ENCODE results near the gene ZNRF1.
A peak's percentile ranks its signal among the peaks of the same experiment; 100 is the strongest.

The ZNRF1 gene

DNA sequence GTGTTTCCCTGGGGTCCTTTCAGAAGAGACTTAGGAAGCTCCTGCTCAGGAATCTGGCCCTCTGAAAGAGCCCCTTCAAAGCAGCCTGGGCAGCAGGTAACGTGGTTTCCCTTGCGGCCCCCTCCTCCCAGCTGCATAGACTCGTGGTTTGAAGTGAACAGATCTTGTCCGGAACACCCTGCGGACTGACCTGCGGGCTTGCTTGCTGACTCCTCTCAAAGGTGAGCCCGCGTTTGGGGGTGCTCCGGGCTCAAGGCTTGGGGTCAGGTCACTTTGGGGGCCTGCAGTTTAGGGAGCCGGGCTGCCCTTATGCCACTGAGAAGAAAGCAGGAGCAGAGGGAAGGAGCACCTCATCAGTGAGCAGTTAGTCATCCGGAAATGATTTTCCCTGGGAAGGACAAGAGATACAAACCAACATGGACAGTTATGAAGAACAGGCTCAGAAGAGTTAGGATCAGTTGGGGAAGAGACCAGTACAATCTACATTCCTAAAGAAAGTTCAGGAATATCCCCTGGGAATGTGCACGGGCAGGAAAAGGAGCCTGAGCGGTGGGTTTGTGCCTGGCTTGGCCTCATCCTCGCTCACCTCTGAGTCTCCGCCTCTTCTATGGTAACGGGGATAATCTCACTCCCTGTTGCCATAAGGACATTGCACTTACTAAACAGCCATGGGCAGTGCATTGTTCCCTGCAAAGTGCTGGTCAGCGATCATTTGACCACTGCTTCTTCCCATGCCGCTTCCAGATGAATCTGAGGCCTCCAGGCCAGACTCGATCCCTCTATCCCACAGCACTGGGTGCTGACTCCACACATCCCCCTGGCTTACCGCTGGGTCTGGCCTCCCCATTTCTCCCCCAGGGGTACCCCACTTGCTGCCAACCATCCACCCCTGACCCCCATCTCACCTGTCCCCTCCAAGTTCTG is 107.8 kb downstream of the ZNRF1 start:
- H2AFZ ChIP-seq: no peak overlapping the region
- H3K4me1 ChIP-seq: peaks cover 51% of the 10 kb centered on the region
- peak overlapping the region; percentile 98 for H3K27ac ChIP-seq
- H3K4me3 ChIP-seq (ENCODE audit: low read depth, low read length): no peak overlapping the region
- no peaks in the 10 kb centered on the region for H3K9me3 ChIP-seq (ENCODE audit: control insufficient read depth, low read length)
- H3K9ac ChIP-seq: no peak overlapping the region
- peaks cover 18% of the 10 kb centered on the region for H3K79me2 ChIP-seq
- H3K36me3 ChIP-seq (ENCODE audit: control insufficient read depth, insufficient read depth, low read length): no peaks in the 10 kb centered on the region
- peak overlapping the region; percentile 11 for H3K4me2 ChIP-seq (ENCODE audit: low read length)
- TF ChIP-seq, protein P1, sequence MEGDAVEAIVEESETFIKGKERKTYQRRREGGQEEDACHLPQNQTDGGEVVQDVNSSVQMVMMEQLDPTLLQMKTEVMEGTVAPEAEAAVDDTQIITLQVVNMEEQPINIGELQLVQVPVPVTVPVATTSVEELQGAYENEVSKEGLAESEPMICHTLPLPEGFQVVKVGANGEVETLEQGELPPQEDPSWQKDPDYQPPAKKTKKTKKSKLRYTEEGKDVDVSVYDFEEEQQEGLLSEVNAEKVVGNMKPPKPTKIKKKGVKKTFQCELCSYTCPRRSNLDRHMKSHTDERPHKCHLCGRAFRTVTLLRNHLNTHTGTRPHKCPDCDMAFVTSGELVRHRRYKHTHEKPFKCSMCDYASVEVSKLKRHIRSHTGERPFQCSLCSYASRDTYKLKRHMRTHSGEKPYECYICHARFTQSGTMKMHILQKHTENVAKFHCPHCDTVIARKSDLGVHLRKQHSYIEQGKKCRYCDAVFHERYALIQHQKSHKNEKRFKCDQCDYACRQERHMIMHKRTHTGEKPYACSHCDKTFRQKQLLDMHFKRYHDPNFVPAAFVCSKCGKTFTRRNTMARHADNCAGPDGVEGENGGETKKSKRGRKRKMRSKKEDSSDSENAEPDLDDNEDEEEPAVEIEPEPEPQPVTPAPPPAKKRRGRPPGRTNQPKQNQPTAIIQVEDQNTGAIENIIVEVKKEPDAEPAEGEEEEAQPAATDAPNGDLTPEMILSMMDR (IDR thresholded peaks at IDR 0.05): no peak
- H3K27me3 ChIP-seq (ENCODE audit: control insufficient read depth, insufficient read depth, low read length): no peaks in the 10 kb centered on the region

DNA sequence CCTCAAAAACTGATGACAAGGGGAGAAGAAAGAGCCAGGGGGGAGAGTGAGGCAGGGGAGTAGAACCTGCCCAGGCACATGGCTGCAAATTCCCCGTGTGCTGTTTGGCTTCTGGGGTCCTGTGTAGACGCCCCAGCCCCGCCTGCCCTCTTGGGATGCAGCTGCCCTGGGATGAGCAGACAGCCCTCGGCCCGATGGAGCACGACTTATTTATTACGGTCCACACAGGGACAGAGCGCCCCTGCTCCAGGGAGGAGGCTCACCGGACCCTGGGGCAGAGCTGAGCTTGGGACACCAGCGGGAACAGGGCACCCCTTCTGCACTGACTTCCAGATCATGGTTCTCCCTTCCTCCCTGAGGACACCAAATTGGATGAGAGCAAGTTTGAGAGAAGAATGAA is 108.7 kb downstream of the ZNRF1 start:
- TF ChIP-seq, protein P1 (IDR thresholded peaks at IDR 0.05): no peak
- H3K9ac ChIP-seq: no peak overlapping the region
- no peak overlapping the region for H3K4me2 ChIP-seq (ENCODE audit: low read length)
- H3K36me3 ChIP-seq (ENCODE audit: control insufficient read depth, insufficient read depth, low read length): no peaks in the 10 kb centered on the region
- H3K9me3 ChIP-seq (ENCODE audit: control insufficient read depth, low read length): no peaks in the 10 kb centered on the region
- peak overlapping the region; percentile 98 for H3K27ac ChIP-seq
- no peaks in the 10 kb centered on the region for H3K27me3 ChIP-seq (ENCODE audit: control insufficient read depth, insufficient read depth, low read length)
- no peak overlapping the region for H3K4me3 ChIP-seq (ENCODE audit: low read depth, low read length)
- H3K4me1 ChIP-seq: peaks cover 53% of the 10 kb centered on the region
- H3K79me2 ChIP-seq: peaks cover 13% of the 10 kb centered on the region
- no peak overlapping the region for H2AFZ ChIP-seq

GRCh38 chr16:75108792-75109731 is 110.2 kb downstream of the ZNRF1 start:
- no peak overlapping the region for H3K9ac ChIP-seq
- H3K27me3 ChIP-seq (ENCODE audit: control insufficient read depth, insufficient read depth, low read length): no peaks in the 10 kb centered on the region
- H3K4me2 ChIP-seq (ENCODE audit: low read length): peak overlapping the region; percentile 54
- H3K79me2 ChIP-seq: peaks cover 8% of the 10 kb centered on the region
- H3K4me1 ChIP-seq: peaks cover 53% of the 10 kb centered on the region
- H3K9me3 ChIP-seq (ENCODE audit: control insufficient read depth, low read length): no peaks in the 10 kb centered on the region
- peak overlapping the region; percentile 98 for H3K27ac ChIP-seq
- H3K36me3 ChIP-seq (ENCODE audit: control insufficient read depth, insufficient read depth, low read length): no peaks in the 10 kb centered on the region
- peak overlapping the region; percentile 60 for H2AFZ ChIP-seq
- H3K4me3 ChIP-seq (ENCODE audit: low read depth, low read length): peak overlapping the region; percentile 18
- TF ChIP-seq, protein P1 (IDR thresholded peaks at IDR 0.05): no peak

GRCh38 chr16:75109732-75110243 is 111.0 kb downstream of the ZNRF1 start:
- Histone ChIP-seq H3K4me3 (ENCODE audit: low read depth, low read length) (no peak overlapping the region), H3K79me2 (peaks cover under 1% of the 10 kb centered on the region), H3K27me3 (ENCODE audit: control insufficient read depth, insufficient read depth, low read length) (no peaks in the 10 kb centered on the region), H3K4me1 (peaks cover 53% of the 10 kb centered on the region), H3K36me3 (ENCODE audit: control insufficient read depth, insufficient read depth, low read length) (no peaks in the 10 kb centered on the region), H3K9me3 (ENCODE audit: control insufficient read depth, low read length) (no peaks in the 10 kb centered on the region), H2AFZ (peak overlapping the region; percentile 35), H3K9ac (no peak overlapping the region), H3K4me2 (ENCODE audit: low read length) (peak overlapping the region; percentile 54), H3K27ac (peak overlapping the region; percentile 98)
- TF ChIP-seq, protein P1 (IDR thresholded peaks at IDR 0.05): no peak

All from parathyroid adenoma (tissue), 2 donors.